GM19397 (cell line): ENCODE measurements around the gene CCDC198.

Experiments used
- ATAC-seq: cut with Tn5 transposase; IDR thresholded peaks from one replicate; pipeline ENCODE4 v1.9.1; 2021; ENCODE audit warnings: mild to moderate bottlenecking, moderate library complexity; ENCODE audit not compliant: unreplicated experiment

Gene CCDC198

DNA sequence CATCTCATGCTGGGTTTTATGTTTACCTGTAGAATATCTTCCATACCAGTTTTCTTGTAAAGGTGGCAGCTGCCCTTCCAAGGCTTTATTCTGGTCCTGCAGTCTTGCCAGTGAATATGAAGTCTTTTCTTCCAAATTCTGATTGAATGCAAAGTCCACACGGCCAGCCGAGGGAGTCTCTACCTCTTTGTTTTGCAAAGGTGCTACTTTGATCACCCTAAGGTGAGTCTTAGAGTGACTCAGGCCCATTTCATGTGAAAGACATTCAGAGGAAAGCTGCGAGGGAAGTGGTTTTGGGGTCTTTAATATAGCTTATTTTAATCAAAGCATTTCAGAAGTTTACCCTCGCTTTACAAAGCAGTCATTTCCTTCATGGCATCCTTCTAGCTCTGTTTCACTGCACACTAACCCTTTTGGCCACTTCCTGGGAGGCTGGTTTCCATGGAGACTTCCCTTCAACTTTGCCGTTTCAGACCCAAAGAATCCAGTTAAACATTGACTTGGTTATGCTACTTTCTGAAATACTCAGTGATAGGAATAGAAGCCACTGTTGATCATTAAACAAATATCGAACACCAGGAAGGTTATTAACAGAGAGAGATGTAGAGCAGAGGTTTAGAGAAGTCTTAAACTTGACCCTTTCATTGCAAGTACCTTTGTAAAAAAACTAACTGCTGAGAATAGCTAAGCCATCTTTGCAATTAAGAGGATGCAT lies at the start of gene CCDC198:
Gene CCDC198 (minus strand): TSS at position 391 of the 715 bp plus-strand sequence. CDS start 142 bp downstream, at position 249.
- peak; percentile 80 for ATAC-seq

- no peak for ATAC-seq
Measured at GRCh38 chr14:57533214-57533613, 39.6 kb upstream of the CCDC198 start.

- ATAC-seq = no peak
Measured at GRCh38 chr14:57530571-57530970, 36.9 kb upstream of the CCDC198 start.

GRCh38 chr14:57526942-57527341 lies 33.3 kb upstream of the CCDC198 start:
- no peak for ATAC-seq

DNA sequence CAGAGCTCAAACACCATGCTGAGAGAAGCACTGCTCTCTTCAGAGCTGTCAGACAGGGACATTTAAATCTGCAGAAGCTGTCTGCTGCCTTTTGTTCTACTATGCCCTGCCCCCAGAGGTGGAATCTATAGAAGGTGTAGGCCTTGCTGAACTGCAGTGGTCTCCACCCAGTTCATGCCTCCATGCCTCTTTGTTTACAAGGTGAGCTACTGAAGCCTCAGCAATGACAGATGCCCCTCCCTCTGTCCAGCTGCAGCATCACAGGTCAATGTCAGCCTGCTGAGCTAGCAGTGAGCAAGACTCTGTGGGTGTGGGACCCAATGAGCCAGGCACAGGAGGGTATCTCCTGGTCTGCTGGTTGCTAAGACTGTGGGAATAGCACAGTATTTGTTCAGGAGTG lies 25.4 kb upstream of the CCDC198 start:
- no peak for ATAC-seq

DNA sequence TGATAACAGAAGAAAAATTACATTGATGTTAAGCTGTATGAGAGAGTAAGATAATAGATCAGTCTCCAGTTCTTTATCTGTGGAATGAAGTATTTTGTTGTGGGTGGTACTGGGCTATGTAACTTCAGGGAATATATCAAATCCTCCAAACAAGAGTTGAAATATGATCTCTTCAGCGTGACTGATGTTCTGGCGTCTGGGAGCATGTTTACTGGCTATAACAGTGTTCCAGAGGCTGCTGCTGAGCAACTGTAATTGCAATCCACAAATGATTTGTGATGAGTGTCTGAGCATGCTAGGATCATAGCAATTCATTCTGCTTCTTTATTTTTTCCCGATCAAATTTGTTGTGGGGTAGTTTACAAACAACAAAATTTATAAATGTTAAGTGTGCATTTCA lies 18.6 kb upstream of the CCDC198 start:
- no peak for ATAC-seq

- ATAC-seq = no peak
Measured at GRCh38 chr14:57508756-57509155, 15.1 kb upstream of the CCDC198 start.

GRCh38 chr14:57502586-57503254 lies 9.1 kb upstream of the CCDC198 start:
- ATAC-seq = no peak

DNA sequence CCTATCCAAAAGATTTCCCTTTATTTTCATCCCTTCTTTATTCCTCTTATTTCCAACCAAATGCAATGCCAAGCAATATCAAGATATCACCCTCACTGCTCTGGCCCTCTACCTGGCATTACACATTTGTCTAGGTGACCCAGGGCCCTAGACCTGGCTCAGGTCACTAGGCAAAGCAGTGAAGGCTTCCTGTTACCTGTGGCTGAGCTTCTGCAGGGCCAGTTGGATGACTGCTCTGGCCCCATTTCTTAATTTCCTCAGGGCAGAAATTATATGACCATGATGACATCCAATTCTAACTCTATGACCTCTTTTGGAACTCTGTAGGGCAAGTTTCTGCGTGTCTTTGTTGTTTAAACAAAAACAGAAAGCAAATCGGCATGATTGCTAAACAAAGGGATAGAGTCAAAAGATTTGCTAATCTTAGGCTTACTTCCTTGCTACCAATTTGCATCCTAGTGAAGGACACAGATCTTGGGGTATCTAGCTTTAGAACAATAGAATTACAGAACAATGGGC lies 7.4 kb upstream of the CCDC198 start:
- no peak for ATAC-seq

DNA sequence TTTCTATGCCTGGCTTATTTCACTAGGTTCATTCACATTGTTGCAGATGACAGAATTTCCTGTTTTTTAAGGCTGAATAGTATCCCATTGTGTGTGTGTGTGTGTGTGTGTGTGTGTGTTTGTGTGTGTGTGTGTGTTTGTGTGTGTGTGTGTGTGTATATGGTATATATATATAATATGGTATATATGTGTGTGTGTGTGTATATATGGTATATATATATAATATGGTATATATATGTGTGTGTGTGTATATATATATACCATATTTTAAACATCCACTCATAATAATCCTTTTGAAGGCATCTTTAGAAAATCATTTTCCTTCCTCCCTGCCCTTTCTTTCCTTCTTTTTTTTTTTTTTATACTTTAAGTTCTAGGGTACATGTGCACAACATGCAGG lies 5.0 kb upstream of the CCDC198 start:
- no peak for ATAC-seq

DNA sequence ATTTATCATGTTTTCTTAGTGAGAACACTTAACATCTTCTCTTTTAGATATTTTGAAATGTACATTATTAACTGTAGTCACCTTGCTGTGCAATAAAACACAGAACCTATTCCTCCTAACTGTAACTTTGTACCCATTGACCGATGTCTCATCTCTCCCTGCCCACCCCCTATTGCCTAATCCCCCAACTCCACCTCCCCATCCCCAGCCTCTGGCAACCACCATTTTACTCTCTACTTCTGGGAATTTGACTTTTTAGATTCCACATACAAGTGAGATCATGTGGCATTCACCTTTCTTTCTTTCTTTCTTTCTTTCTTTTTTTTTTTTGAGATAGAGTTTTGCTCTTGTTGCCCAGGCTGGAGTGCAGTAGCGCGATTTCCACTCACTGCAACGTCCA lies 4.4 kb upstream of the CCDC198 start:
- no peak for ATAC-seq

DNA sequence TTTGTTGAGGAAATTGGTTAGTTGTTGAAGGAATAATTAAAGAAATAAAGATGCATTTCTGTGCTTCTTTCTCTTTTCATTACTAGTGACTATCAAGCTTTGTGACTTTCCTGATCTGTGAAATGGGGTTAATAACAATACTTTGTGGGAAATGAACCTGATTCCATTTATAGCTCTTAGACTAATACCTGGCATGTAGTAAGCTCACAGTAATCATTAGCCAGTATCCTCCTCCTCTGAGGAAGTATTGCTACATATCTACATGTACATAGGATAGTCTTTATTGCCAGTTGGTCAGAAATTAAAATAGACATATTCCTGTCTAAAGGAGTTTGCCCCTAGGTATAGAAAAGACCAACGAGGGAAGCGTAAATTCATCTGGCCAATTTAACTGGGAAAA lies 1.8 kb upstream of the CCDC198 start:
- ATAC-seq = no peak

- no peak for ATAC-seq
Measured at GRCh38 chr14:57492859-57493258, 798 bp downstream of the CCDC198 start.

- ATAC-seq = no peak
Measured at GRCh38 chr14:57491640-57492039, 2.0 kb downstream of the CCDC198 start.

- ATAC-seq = no peak
Measured at GRCh38 chr14:57487771-57488170, 5.9 kb downstream of the CCDC198 start.

- no peak for ATAC-seq
Measured at GRCh38 chr14:57486767-57487379, 6.8 kb downstream of the CCDC198 start.

- peak; percentile 90 for ATAC-seq
Measured at GRCh38 chr14:57485635-57486034, 8.0 kb downstream of the CCDC198 start.

DNA sequence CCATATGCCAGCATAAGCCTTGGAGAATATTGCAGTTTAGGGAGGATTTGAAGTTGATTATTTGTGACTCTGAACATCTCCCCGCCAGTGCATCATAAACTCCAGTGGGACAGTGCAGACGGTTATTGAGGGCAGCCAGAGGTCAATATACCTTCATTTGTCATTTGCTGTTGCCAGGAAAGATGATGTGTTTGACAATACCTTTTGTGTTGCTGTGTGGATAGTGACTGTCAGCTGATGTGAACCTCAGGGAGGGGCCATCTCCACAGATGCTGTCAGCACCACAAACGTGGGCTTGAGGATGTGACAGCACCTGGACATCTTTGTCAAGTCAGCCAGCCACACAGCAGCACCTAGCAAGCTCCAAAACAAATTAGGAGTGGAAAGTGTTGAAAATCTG lies 11.5 kb downstream of the CCDC198 start:
- no peak for ATAC-seq

DNA sequence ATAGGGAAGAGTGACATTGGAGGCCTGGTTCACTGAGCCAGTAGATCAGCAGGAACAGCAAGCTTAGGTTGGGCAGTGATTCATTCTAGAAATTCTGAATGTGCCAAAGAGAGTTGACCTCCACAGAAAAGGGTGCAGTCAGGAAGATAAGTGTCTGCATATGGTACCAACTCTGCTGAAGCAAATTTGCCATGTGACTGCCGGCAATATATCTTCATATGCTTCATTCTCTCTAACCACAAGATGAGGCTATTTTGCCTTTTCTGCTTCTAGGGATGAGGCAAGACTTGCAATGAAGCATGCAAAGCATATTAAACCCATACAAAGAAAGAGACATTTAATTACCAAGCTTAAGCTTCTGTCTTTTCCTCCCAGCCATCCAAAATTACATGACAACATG lies 13.6 kb downstream of the CCDC198 start:
- ATAC-seq = no peak

- no peak for ATAC-seq
Measured at GRCh38 chr14:57479197-57479596, 14.5 kb downstream of the CCDC198 start.

GRCh38 chr14:57478050-57478449 lies 15.6 kb downstream of the CCDC198 start:
- ATAC-seq = no peak

GRCh38 chr14:57470909-57471308 lies 22.7 kb downstream of the CCDC198 start:
- ATAC-seq = no peak
